H9 (cell line): Measurements from ENCODE around the gene DCDC1. TPM values are rescaled to one million over a fixed set of nuclear protein-coding genes. Genes with fewer than 3 reads are reported as not detected.

Source experiments
- DNase-seq: peaks from one replicate; pipeline ENCODE4 v3.0.0-alpha.2; 2017
- H2AFZ ChIP-seq: one replicate; pipeline ENCODE4 v1.6.1; 2013; ENCODE audit warnings: mild to moderate bottlenecking, low read length, control low read depth, moderate library complexity
- H2AK5ac ChIP-seq: 2 replicates; pipeline ENCODE4 v1.6.1; 2013; ENCODE audit warnings: low read length, control low read depth, mixed read lengths; ENCODE audit not compliant: insufficient read length
- H2BK120ac ChIP-seq: one replicate; pipeline ENCODE4 v1.6.1; 2013; ENCODE audit warnings: low read depth, mild to moderate bottlenecking, low read length, control low read depth, inconsistent platforms; ENCODE audit not compliant: poor library complexity, severe bottlenecking
- H2BK12ac ChIP-seq: 2 replicates; pipeline ENCODE4 v1.6.1; 2013; ENCODE audit warnings: low read length, control low read depth, mixed read lengths, low read depth; ENCODE audit not compliant: insufficient read length
- H2BK15ac ChIP-seq: 2 replicates; pipeline ENCODE4 v1.6.1; 2013; ENCODE audit warnings: low read depth, low read length, control low read depth
- H2BK20ac ChIP-seq: one replicate; pipeline ENCODE4 v1.6.1; 2013; ENCODE audit warnings: low read depth, mild to moderate bottlenecking, low read length, control low read depth, inconsistent platforms; ENCODE audit not compliant: poor library complexity, severe bottlenecking
- H2BK5ac ChIP-seq: 2 replicates; pipeline ENCODE4 v1.6.1; 2013; ENCODE audit warnings: low read length, control low read depth, mixed read lengths; ENCODE audit not compliant: insufficient read length
- H3K14ac ChIP-seq: 2 replicates; pipeline ENCODE4 v1.6.1; 2013; ENCODE audit warnings: low read length, control low read depth; ENCODE audit not compliant: insufficient read depth
- H3K18ac ChIP-seq: 2 replicates; pipeline ENCODE4 v1.6.1; 2013; ENCODE audit warnings: low read depth, mild to moderate bottlenecking, mixed read lengths, low read length, control low read depth; ENCODE audit not compliant: insufficient read length
- H3K23ac ChIP-seq: 2 replicates; pipeline ENCODE4 v1.6.1; 2013; ENCODE audit warnings: low read length, control low read depth, mixed read lengths, low read depth; ENCODE audit not compliant: insufficient read length
- H3K23me2 ChIP-seq: 2 replicates; pipeline ENCODE4 v1.6.1; 2013; ENCODE audit warnings: low read depth, mild to moderate bottlenecking, mixed read lengths, low read length, control low read depth; ENCODE audit not compliant: insufficient read length, poor library complexity, severe bottlenecking
- H3K27ac ChIP-seq: 2 replicates; pipeline ENCODE4 v1.5.1; 2013; ENCODE audit warnings: low read length, control low read depth, mixed read lengths, low read depth; ENCODE audit not compliant: insufficient read length
- H3K27me3 ChIP-seq: 2 replicates; pipeline ENCODE4 v1.6.1; 2013; ENCODE audit warnings: low read length, control low read depth, inconsistent platforms; ENCODE audit not compliant: insufficient read depth
- H3K4ac ChIP-seq: 2 replicates; pipeline ENCODE4 v1.6.1; 2013; ENCODE audit warnings: low read depth, mild to moderate bottlenecking, control low read depth, inconsistent platforms, low read length, moderate library complexity
- H3K4me1 ChIP-seq: 2 replicates; pipeline ENCODE4 v1.6.1; 2013; ENCODE audit warnings: low read length, control low read depth, inconsistent platforms; ENCODE audit not compliant: insufficient read depth
- H3K4me2 ChIP-seq: 2 replicates; pipeline ENCODE4 v1.6.1; 2013; ENCODE audit warnings: low read length, control low read depth, mixed read lengths; ENCODE audit not compliant: insufficient read length, insufficient read depth
- H3K56ac ChIP-seq: 2 replicates; pipeline ENCODE4 v1.6.1; 2013; ENCODE audit warnings: low read depth, mild to moderate bottlenecking, mixed read lengths, low read length, control low read depth; ENCODE audit not compliant: insufficient read length
- H3K79me1 ChIP-seq: 2 replicates; pipeline ENCODE4 v1.6.1; 2013; ENCODE audit warnings: low read depth, mild to moderate bottlenecking, moderate library complexity, low read length, control low read depth, inconsistent platforms; ENCODE audit not compliant: insufficient read depth, poor library complexity, severe bottlenecking
- H3K79me2 ChIP-seq: 2 replicates; pipeline ENCODE4 v1.6.1; 2013; ENCODE audit warnings: low read length, control low read depth, inconsistent platforms; ENCODE audit not compliant: insufficient read depth
- H3K9ac ChIP-seq: 2 replicates; pipeline ENCODE4 v1.6.1; 2013; ENCODE audit warnings: low read length, control low read depth, mixed read lengths; ENCODE audit not compliant: insufficient read length; ENCODE audit errors: extremely low read depth
- H3K9me3 ChIP-seq: one replicate; pipeline ENCODE4 v1.6.1; 2013; ENCODE audit warnings: low read depth, low read length, inconsistent platforms; ENCODE audit not compliant: control insufficient read depth
- H3T11ph ChIP-seq: one replicate; pipeline ENCODE4 v1.6.1; 2013; ENCODE audit warnings: mild to moderate bottlenecking, low read length, control low read depth, inconsistent platforms
- H4K20me1 ChIP-seq: one replicate; pipeline ENCODE4 v1.6.1; 2013; ENCODE audit not compliant: control insufficient read depth, insufficient read length, insufficient read depth
- H4K5ac ChIP-seq: 2 replicates; pipeline ENCODE4 v1.6.1; 2013; ENCODE audit warnings: low read depth, mild to moderate bottlenecking, mixed read lengths, low read length, control low read depth; ENCODE audit not compliant: insufficient read length
- H4K8ac ChIP-seq: replicated peaks from 2 replicates; pipeline ENCODE4 v1.6.1; 2013; ENCODE audit warnings: low read length, control low read depth, mixed read lengths, low read depth; ENCODE audit not compliant: insufficient read length
- H4K91ac ChIP-seq: 2 replicates; pipeline ENCODE4 v1.6.1; 2013; ENCODE audit warnings: low read depth, mild to moderate bottlenecking, moderate library complexity, mixed read lengths, low read length, control low read depth; ENCODE audit not compliant: insufficient read length
- H3K27ac Mint-ChIP-seq, 3 experiments: 2 replicates in 2 of 3; 3 replicates in 1 of 3; pipeline ENCODE4 v1.8.0; 2020 to 2021; ENCODE audit warnings: mixed read lengths in 3 of 3, mild to moderate bottlenecking in 1 of 3, moderate library complexity in 1 of 3
- H3K27me3 Mint-ChIP-seq: 2 replicates; pipeline ENCODE4 v1.8.0; 2021; ENCODE audit warnings: low read depth, mild to moderate bottlenecking, moderate library complexity, mixed read lengths
- H3K36me3 Mint-ChIP-seq, 3 experiments: 2 replicates in 2 of 3; 3 replicates in 1 of 3; pipeline ENCODE4 v1.8.0; 2020 to 2021; ENCODE audit warnings: low read depth in 3 of 3, mixed read lengths in 3 of 3; ENCODE audit not compliant: insufficient read depth in 1 of 3
- H3K4me1 Mint-ChIP-seq, 2 experiments: 2 replicates each; pipeline ENCODE4 v1.8.0; 2020; ENCODE audit warnings: mixed read lengths in 2 of 2
- H3K4me3 Mint-ChIP-seq, 2 experiments: 2 replicates in 1 of 2; 3 replicates in 1 of 2; pipeline ENCODE4 v1.8.0; 2020 to 2021; ENCODE audit warnings: mild to moderate bottlenecking in 2 of 2, mixed read lengths in 2 of 2, moderate library complexity in 1 of 2
- H3K9me3 Mint-ChIP-seq, 2 experiments: 2 replicates in 1 of 2; 3 replicates in 1 of 2; pipeline ENCODE4 v1.8.0; 2020; ENCODE audit warnings: mild to moderate bottlenecking in 2 of 2, mixed read lengths in 2 of 2, moderate library complexity in 1 of 2
- WGBS: extraction: QIAGEN DNeasy Blood & Tissue Kit; methylation state at CpG from one replicate; pipeline ENCODE4 v1.1.7; 2013; ENCODE audit warnings: missing lambda C conversion rate, low lambda C conversion rate, mixed read lengths; ENCODE audit not compliant: insufficient read length; ENCODE audit errors: extremely low coverage; 5-methylcytosine and 5-hydroxymethylcytosine counted together
- total RNA-seq: library from RNA; stranded (reverse); gene quantifications from 2 replicates; pipeline ENCODE4 v1.2.1, GENCODE V29; 2021
- TF ChIP-seq, protein P1 (sequence below): fragments of 200-600 bp; sonication (generic); conservative IDR thresholded peaks from 3 replicates; pipeline ENCODE4 v1.8.0; 2021; ENCODE audit warnings: antibody characterized with exemption, mild to moderate bottlenecking

DCDC1 gene
- total RNA-seq, 1 experiment from 2014 or later, result 0.09 TPM

DNA sequence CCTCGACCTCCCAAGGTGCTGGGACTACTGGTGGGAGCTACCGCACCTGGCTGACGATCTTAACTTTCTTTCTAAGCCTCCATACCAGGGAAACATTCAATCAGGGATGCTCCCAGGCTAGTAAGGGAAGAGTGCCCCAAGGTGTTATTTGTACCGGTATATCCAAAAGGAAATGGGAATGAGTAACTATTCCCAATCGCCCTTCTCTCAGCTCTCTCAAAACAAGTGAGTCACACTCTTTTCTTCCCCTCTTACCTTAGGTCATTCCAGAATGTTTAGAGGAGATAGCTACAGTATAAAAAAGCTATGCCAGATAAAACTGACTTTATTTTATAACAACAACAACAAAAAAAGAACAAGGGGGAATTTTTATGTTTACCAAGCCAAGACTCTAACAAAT, 13.7 kb downstream of the DCDC1 start:
- Mint-ChIP-seq H3K4me3 (no peak overlapping the region), H3K4me1 (peaks cover 4% of the 10 kb centered on the region in 2 experiments; a peak in 2 of 4 replicates), H3K36me3 (no peaks in the 10 kb centered on the region), H3K27ac (no peak overlapping the region), H3K27me3 (no peaks in the 10 kb centered on the region), H3K9me3 (no peaks in the 10 kb centered on the region)
- Histone ChIP-seq H2AFZ (no peak overlapping the region), H2AK5ac (no peak overlapping the region), H4K5ac (no peak overlapping the region), H3K4ac (no peak overlapping the region), H3K4me1 (no peaks in the 10 kb centered on the region), H3K4me2 (no peak overlapping the region), H3K23me2 (no peaks in the 10 kb centered on the region), H3K9me3 (no peaks in the 10 kb centered on the region), H3K18ac (no peak overlapping the region), H4K20me1 (no peaks in the 10 kb centered on the region), H3K79me1 (no peaks in the 10 kb centered on the region), H3K9ac (no peak overlapping the region), H4K8ac (no peak overlapping the region), H3K27ac (no peak overlapping the region), H2BK120ac (no peak overlapping the region), H2BK15ac (no peak overlapping the region), H3K27me3 (no peaks in the 10 kb centered on the region), H2BK12ac (no peak overlapping the region), H3K23ac (no peak overlapping the region), H2BK20ac (no peak overlapping the region), H3T11ph (no peak overlapping the region), H3K14ac (no peak overlapping the region), H3K56ac (no peak overlapping the region), H3K79me2 (no peaks in the 10 kb centered on the region), H4K91ac (no peak overlapping the region), H2BK5ac (no peak overlapping the region)
- TF ChIP-seq, protein P1, sequence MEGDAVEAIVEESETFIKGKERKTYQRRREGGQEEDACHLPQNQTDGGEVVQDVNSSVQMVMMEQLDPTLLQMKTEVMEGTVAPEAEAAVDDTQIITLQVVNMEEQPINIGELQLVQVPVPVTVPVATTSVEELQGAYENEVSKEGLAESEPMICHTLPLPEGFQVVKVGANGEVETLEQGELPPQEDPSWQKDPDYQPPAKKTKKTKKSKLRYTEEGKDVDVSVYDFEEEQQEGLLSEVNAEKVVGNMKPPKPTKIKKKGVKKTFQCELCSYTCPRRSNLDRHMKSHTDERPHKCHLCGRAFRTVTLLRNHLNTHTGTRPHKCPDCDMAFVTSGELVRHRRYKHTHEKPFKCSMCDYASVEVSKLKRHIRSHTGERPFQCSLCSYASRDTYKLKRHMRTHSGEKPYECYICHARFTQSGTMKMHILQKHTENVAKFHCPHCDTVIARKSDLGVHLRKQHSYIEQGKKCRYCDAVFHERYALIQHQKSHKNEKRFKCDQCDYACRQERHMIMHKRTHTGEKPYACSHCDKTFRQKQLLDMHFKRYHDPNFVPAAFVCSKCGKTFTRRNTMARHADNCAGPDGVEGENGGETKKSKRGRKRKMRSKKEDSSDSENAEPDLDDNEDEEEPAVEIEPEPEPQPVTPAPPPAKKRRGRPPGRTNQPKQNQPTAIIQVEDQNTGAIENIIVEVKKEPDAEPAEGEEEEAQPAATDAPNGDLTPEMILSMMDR, result no peak
- DNase-seq, result no peak
- WGBS, result no CpG with 5 or more reads among the region's 5 CpGs
